DOHH2 (cell line): Measurements from ENCODE around the gene SDS.

Source experiments
- EZH2phosphoT487 ChIP-seq: fragments of 200-600 bp; sonication (generic); IDR thresholded peaks from 2 replicates; pipeline ENCODE4 v1.6.1; 2017; ENCODE audit warnings: borderline replicate concordance, mild to moderate bottlenecking, antibody characterized with exemption, low read length, moderate library complexity, mixed read lengths
- TF ChIP-seq, protein P1 (sequence below): fragments of 200-600 bp; sonication (generic); IDR thresholded peaks from one replicate; pipeline ENCODE4 v1.5.1; 2014; ENCODE audit warnings: antibody characterized with exemption, mild to moderate bottlenecking, low read depth, low read length; ENCODE audit not compliant: poor library complexity, severe bottlenecking

DNA sequence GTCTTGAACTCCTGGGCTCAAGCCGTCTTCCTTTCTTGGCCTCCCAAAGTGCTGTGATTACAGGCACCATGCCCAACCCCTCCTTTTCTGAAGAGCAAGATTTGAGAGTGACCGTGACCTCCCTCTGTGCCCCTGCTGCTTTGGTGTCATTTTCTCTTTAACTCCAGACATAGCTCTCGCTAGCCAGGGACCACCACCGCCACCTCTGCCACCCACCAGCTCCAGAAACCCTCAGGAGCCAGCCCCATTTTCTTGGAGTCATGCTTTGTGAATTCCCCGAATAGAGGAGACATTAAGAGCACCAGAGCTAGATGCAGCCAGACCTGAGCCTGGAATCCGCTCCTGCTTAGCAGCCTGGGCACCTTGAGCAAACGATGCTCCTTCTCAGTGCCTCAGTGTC is 36.6 kb upstream of the SDS start:
- TF ChIP-seq, protein P1, sequence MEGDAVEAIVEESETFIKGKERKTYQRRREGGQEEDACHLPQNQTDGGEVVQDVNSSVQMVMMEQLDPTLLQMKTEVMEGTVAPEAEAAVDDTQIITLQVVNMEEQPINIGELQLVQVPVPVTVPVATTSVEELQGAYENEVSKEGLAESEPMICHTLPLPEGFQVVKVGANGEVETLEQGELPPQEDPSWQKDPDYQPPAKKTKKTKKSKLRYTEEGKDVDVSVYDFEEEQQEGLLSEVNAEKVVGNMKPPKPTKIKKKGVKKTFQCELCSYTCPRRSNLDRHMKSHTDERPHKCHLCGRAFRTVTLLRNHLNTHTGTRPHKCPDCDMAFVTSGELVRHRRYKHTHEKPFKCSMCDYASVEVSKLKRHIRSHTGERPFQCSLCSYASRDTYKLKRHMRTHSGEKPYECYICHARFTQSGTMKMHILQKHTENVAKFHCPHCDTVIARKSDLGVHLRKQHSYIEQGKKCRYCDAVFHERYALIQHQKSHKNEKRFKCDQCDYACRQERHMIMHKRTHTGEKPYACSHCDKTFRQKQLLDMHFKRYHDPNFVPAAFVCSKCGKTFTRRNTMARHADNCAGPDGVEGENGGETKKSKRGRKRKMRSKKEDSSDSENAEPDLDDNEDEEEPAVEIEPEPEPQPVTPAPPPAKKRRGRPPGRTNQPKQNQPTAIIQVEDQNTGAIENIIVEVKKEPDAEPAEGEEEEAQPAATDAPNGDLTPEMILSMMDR: no peak
- TF ChIP-seq EZH2phosphoT487: no peak
